Stimulated activated CD4-positive, alpha-beta T cell treated with anti-CD3 and anti-CD28 coated beads, Interleukin-12 subunit alpha, Interleukin-12 subunit beta, amount 100 ng/mL, for 48 hours (primary cell): ENCODE measurements around the gene FRAT2.

Source experiments
- DNase-seq, 3 donors: peaks; one replicate each; pipeline ENCODE4 v3.0.0-alpha.2; 2020; ENCODE audit warnings: low read depth in 2 of 3, low spot score in 1 of 3

FRAT2 gene

DNA sequence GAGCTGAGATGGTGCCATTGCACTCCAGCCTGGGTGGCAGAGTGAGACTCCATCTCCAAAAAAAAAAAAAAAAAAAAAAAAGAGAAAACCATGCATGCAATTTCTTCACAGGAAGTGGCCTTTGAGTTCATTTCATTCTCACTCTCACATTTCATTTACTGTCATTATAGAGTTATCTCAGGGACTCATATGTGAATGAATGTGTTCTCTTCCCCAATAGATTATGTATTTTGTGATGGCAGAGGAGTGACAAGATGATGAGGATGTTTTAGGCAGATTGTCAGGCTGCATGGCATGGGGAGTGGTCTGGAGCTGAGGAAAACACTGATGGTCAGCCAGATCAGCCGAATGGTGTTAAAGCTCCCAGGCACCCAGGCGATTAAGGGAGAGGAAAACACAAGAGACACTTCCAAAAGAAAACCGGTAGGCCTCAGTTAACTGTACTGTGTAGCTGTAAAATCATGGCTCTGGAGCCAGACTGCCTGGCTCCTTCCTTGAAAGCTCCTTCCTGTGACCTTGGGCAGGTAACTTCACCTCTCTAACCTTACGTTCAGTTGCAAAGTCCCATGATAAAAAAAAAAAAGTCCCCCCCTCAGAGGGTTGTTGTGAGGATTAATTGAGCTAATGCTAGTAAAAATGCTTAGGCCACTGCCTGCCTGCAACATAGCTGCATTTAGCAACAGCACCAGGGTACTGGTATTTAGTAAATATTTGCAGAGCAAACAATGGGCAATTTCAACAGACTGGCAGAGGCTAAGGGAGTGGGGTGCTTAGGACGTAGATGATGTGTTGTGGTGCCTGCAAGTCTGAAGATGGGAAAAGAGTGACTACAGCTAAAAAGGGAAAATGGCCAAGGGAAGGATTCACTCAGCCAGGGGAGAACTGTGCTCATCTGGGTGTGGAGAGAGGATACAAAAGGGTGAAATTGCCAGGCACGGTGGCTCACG is 6.9 kb downstream of the FRAT2 start:
- no peak for DNase-seq

DNA sequence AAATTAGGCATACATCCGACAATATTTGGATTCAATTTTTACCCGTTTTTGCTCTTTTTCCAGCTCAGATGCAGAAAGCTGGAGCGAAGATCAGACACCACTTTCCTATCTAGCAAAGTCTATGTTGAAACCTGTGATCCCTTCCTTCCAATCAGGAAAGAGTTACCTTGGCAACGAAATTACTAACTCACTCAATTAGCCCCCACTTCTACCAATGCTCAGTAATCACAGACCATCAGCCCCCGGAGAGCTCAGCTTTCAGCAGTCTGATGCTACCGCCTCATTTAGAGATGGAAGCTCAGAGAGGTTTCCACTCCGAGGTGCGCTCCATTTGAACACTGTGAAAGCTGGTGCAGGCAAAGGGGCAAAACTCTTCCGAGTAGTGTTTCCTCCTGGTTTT is 8.8 kb downstream of the FRAT2 start:
- DNase-seq, result no peak

DNA sequence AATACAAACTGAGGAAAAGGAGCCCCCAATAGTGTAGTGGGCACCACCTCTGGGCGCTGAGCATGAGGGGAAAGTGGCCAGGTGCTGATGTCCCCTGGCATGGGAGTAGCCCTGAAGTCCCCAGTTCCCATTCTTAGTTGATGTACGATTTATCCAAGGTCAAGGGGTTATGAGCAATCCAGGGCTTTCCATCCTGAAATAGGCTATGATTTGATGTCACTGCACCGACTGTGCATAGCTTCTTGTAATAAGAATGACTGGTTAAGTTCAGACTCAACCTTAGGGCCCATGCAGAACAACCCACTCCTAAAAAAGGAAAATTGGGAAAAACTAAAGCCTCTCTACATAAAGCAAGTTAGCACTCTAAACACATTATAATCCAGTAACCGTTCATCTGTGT is 11.0 kb downstream of the FRAT2 start:
- DNase-seq, result no peak

DNA sequence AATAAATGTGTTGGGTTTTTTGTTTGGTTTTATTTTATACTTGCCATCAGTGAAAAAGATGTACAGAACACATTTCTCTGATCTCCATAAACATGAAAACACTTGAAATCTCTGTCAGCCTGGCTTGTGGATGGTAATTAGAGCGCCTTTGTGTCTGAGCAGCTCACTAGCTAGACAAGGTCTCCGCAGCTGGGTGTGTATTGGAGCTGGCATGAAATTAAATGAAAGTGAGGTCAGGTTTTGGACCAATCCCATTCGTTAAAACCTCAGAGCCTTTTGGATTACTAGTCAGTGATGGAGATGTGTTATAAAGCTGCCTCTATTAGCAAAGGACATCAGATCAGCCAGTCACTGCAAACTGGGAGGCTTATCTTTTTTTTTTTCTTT is 12.7 kb downstream of the FRAT2 start:
- no peak for DNase-seq

DNA sequence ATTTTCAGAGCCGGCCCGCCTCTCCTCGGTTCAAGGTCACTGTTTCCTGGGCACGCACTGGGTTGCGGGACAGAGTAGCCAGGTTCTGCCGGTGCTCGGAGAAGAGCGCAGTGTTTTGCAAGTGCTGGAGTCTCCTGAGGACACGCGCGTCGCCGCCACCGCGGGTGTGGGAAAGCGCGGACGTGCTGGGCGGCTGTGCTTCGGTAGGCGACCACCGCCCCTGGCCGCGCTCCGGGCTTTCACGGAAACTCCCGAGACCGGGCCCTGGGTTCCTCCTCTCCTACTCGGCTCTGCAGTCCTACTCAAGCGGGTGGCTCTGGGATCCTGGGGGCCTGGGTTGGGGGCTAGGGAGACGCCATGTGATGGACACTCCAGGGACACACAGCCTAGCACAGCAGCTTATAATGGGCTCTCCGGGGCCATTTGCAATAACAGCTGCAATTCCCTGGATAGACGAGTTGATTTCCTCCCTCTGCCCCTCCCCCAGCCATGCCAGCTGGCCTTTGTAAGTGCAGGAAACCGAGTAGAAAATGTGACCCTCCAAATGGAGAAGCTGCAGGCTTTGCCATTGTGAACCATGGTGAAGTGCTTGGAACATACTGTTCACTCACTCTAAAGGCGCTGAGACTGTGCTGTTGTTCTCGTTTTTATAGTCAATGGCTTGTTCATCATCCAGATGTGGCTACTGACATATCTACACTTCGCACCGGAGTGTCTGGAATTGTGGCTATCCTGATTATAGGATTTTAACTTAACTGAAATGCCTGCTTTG is 13.3 kb downstream of the FRAT2 start:
- peak in 1 of 3 donors; percentile 10 for DNase-seq

DNA sequence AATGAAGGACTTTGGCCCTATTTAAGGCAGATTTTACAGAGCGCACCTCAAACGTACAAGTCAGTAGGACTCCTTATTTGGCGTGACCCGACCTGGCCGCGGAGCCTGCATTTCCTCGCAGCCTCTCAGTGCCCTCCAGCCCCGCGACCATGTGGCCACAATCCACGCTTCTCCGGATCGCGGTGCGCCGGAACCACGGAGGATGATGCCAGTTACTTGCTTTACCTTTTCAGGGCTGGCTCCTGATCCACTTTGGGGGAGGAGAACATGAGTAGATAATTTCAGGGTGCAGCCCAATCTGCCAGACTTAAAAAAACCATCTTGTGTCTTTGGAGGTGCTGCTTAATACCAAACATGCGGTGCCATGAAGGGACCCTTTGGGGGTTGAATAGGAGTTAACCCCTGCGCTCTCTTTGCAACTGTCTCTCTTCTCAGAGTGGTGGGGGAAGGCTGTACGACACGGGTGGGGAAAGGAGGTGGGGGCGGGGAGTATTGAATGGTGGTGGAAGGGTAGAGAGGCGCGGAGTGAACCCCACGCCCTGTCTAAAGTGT is 14.0 kb downstream of the FRAT2 start:
- peak in 1 of 3 donors; percentile 14 for DNase-seq

DNA sequence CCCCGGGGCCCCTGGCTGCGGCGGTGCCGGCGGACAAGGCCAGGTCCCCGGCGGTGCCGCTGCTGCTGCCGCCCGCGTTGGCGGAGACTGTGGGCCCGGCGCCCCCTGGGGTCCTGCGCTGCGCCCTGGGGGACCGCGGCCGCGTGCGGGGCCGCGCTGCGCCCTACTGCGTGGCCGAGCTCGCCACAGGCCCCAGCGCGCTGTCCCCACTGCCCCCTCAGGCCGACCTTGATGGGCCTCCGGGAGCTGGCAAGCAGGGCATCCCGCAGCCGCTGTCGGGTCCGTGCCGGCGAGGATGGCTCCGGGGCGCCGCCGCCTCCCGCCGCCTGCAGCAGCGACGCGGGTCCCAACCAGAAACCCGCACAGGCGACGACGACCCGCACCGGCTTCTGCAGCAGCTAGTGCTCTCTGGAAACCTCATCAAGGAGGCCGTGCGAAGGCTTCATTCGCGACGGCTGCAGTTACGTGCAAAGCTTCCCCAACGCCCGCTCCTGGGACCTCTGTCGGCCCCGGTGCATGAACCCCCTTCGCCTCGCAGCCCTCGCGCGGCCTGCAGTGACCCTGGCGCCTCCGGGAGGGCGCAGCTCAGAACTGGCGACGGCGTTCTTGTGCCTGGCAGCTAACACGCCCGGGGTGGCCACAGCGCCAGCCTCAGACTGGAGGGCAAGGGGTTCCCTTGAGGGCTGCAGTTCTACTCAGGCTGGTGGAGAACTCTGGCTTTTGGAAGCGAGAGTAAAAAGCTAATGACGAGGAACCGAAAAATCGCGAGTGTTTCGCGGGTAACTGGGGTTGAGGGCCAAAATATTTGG is 14.7 kb downstream of the FRAT2 start:
- DNase-seq, result peak; percentile 25 to 52 (median 35)

DNA sequence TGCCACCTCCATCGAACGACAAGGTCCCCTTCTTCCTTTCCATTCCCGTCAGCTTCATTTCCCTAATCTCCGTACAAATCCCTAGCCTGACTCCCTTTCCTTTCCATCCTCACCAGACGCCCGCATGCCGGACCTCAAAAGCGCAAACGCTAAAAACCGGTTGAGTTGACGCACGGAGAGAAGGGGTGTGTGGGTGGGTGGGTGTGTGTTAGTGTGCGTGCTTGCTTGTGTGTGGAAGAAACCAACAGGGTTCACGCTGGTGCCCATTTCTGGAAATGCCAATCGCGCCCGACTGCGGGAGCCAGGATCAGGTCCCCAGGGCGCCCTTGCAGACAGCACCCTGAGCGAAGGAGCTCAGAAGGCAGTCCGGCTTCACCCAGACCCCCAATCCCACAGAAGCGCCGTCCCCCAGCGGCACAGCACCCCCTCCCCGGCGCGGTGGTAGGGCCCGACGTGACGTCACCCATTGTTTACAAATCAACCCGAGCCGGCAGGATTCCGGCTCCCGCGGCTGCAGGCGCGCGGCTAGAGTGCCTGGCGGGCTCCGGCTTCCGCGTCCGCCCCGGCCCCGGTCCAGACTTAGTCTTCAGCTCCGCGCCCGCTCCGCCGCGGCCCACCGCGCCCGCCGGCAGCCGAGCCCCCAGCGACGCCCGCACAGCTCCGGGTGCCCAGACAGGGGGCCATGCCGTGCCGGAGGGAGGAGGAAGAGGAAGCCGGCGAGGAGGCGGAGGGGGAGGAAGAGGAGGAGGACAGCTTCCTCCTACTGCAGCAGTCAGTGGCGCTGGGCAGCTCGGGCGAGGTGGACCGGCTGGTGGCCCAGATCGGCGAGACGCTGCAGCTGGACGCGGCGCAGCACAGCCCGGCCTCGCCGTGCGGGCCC is 15.5 kb downstream of the FRAT2 start, which contains the start of gene FRAT1:
Gene FRAT1 (plus strand): TSS at position 500 of the 880 bp plus-strand sequence. CDS start 183 bp downstream, at position 683.
- DNase-seq, result peak; percentile 69 to 87 (median 82)

DNA sequence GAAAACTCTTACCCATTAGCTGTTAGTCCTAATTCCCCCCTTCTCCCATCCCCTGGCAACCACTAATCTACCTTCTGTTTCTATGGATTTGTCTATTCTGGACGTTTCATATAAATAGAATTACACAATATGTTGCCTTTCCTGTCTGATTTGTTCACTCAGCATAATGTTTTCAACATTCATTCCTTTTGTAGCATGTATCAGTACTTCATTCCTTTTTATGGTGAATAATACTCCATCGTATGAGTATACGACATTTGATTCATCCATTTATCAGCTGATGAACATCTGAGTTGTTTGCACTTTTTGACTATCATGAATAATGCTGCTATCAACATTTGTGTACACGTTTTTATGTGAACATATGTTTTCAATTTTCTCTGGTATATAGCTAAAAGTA is 19.9 kb downstream of the FRAT2 start:
- no peak for DNase-seq

DNA sequence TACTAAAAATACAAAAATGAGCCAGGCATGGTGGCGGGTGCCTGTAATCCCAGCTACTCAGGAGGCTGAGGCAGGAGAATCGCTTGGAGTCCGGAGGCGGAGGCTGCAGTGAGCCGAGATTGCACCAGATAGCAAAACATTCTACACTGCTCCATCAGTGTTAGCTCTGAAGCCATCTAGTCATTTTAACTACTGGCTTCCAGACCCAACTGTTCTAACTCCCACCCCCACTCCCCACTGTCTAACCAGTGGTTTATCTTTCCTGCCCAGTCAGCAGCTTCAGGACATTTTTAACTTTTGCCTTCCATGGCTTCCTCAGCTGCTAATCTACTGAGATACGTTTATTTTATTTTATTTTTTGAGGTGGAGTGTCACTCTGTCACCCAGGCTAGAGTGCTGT is 21.6 kb downstream of the FRAT2 start:
- DNase-seq, result no peak

DNA sequence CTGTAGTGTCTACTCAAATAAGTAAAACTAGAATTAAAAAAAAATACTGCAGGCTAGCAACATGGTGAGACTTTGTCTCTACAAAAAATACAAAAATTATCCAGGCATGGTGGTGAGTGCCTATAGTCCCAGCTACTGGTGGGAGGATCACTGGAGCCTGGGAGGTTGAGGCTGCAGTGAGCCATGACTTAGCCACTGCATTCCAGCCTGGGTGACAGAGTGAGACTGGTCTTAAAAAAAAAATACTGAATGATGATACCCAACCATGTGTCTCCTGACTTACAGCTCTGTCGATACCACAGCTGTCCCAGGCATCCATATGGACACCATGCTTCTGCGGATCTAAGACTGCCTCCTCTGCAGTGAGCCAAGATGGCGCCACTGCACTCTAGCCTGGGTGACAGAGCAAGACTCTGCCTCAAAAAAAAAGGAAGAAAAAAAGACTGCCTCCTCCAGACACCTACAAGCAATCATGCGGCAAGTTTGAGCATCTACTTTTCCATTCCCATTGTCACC is 23.4 kb downstream of the FRAT2 start:
- no peak for DNase-seq

DNA sequence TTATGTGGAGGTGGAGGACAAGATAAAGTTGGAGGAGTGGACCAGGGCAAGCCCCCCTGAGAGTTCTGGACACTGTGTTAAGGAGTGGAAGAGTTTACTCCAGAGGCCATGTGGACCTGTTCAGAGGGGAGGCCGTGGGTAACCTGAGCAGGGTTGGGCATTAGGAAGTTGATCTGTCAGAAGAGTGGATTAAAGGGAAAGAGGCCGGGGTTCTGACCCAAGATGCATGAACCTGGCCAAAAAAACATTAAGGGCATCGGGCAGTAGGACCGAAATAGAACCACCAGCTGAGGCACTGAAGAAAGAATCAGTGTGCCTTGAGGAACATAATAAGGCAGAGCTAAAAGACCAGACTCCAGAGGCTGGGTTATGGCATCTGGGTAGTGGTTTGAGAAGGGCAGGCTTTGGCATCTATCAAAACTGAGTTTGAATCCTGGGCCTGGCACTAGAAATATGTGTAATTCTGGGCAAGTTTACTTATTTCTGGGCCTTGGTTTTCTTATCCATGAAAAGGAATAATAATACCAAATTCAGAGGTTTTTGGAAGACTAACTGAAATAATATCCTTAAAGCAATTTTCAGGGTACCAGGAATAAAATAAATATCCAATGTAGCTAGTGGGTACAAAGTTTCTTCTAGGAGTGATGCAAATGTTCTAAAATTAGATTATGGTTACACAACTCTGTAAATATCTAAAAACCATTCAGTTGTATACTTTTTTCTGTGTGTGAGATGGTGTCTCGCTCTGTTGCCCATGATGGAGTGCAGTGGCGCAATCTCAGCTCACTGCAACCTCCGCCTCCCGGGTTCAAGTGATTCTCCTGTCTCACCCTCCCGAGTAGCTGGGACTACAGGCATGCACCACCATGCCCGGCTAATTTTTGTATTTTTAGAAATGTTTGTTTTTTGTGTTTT is 26.4 kb downstream of the FRAT2 start:
- no peak for DNase-seq

DNA sequence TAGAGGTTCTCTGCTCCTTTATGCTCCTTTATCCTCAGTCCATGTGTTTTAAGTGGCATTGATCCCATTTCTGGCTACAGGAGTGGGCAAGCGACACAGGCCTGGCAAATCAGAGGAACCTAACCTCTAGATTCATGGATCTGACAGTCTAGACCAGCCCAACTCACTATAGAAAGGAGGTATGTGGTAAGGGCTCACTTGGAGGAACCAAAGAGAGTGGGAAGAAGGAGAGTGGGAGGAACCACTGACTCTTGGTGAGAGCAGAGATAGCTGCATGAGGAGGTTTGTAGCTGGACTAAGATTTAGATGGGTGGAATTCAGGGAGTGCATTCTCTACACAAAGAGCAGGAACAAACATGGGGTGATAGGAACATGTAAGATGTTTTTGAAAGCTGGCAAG is 27.1 kb downstream of the FRAT2 start:
- DNase-seq, result no peak

DNA sequence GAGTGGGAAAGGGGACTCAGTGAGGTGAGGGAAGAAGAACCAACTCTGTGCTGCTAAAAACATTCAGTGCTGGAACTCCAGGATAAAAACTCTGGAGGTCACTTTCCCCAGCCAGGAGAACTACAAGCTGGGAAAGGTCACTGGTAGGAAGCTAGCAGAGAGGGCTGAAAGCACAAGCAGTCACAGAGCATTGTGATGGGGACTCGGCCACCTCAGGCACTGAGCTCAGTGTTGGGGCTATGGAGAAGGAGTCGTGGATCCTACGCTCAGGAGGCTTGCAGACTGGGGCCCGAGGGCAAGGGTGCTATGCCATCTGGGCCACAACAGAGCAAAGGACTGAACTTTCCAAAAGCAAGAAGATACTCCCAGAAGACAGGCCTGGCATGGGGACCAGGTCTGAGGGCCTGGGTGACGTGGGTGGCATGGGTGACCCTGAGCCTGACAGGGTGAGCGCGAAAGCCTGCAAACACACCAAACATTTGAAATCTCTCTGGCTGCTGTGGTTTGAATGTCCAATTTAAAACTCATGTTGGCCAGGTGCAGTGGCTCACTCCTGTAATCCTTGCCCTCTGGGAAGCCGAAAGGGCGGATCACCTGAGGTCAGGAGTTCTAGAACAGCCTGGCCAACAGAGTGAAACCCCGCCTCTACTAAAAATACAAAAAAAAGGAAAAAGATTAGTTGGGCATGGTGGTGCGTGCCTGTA is 32.3 kb downstream of the FRAT2 start:
- no peak for DNase-seq

DNA sequence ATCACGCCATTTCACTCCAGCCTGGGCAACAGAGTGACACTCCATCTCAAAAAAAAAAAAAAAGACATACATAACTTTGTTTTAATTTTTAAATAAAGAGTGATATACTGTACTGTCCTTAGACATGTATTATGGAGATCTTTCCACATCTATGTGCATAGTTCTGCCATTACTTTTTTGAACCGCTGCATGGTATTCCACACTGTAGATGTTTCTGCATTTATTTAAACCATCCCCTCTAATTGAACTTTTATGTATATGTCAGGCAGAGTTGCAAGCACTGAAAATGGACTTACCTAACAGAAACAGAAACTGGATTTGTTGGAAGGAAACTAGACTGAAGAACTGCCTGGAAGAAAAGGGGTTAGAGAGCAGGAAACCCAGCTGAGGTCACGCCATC is 33.5 kb downstream of the FRAT2 start:
- DNase-seq, result no peak

DNA sequence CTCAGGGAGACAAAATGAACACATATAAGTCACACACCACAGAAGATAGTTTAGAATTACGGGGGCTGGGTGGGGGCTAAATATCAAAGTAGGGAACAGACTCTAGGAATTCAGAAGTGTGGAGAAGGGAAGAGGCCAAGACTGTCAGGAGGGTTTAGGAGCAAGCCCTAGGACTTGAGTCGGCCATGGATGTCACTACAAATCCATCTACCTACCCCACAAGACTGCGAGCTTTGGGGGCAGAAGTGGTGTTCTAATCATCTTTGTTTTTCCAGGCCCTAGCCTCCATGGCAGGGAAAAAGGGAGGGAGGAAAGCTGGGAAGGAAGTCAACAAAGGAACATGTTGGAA is 36.3 kb downstream of the FRAT2 start:
- no peak for DNase-seq

DNA sequence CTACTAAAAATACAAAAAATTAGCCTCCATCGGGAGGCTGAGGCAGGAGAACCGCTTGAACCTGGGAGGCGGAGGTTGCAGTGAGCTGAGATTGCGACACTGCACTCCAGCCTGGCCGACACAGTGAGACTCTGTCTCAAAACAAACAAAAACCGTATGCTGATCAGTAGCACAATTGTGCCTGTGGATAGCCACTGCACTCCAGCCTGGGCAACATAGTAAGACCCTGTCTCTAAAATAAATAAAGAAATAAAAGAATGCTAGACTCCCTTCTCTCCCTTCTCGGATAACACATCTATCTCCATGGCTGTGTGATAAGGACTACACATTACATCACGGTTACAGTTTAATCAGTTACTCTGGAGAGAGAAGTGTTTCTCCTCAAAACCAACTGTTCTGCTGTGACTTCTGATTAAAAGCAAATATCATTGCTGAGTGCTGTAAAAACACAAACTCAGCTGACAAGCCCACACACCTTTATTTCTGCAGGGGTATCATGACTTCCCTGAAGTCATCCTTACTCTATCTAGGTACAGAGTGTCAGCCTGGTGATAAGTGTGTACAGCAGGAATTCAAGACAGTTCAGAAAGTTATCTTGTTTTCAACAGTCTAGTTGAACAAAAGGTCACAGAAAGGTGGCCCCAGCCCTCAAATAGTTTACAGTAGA is 36.8 kb downstream of the FRAT2 start:
- DNase-seq, result no peak

DNA sequence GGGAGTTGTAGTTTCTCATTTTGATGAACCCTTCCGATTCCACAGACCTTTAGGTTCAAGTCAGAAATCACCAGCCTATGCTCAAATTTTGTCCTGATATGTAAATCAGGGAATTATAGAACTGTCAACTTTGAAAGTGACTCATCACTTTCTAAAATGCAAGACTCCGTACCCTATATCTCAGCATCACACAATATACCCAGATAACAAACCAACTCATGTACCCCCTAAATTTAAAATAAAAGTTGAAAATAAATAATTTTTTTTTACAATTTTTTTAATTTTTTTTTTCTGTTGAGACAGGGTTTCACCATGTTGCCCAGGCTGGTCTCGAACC is 41.7 kb downstream of the FRAT2 start:
- DNase-seq, result no peak
